Measurements from ENCODE around the gene GNMT. TPM values are rescaled to one million over a fixed set of nuclear protein-coding genes. Genes with fewer than 3 reads are reported as not detected.
"Not testable (repeated sequence)": the region's sequence is repeated elsewhere in the genome, so short reads cannot be mapped to it uniquely, and the experiment has no call there.

Gene GNMT
- total RNA-seq, 1 donor from 2014 or later, result not detected

DNA sequence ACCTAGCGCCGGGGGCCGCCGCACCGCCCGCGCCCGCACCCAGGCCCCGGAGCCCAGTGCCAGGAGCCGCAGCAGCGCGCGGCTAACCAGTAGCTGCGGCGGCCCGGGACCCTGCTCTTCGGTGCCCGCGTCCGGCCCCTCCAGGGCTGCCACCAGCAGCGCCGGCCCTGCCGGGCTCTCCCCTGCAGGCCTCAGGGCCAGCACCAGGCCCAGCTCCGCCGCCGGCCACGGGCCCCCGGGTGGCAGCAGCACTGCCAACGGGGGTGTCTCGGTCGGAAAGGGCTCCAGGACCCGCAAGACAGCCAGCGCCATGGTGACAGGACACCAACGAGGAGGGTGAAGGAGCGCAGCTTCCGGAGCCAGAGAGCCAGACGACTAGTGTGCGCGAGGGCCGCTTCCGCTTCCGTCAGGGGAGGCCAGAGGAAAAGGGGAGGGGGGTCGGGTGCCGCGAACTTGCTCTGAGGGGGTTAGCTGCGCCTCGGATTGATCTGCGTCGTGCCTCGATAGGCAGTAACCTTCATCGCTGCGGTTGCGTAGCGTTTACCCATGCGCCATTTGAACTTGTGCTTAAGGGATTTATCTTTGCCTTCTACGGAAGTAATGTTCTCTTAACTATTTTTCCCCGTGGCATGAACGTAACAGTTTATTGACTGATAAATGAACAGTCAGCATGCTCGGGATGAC, 18.4 kb downstream of the GNMT start, which contains the start of gene PEX6:
PEX6 (minus strand) TSS at position 343 of the 684 bp plus-strand sequence; CDS start at position 312, 31 bp downstream.
- peak; percentile 86 for ATAC-seq

DNA sequence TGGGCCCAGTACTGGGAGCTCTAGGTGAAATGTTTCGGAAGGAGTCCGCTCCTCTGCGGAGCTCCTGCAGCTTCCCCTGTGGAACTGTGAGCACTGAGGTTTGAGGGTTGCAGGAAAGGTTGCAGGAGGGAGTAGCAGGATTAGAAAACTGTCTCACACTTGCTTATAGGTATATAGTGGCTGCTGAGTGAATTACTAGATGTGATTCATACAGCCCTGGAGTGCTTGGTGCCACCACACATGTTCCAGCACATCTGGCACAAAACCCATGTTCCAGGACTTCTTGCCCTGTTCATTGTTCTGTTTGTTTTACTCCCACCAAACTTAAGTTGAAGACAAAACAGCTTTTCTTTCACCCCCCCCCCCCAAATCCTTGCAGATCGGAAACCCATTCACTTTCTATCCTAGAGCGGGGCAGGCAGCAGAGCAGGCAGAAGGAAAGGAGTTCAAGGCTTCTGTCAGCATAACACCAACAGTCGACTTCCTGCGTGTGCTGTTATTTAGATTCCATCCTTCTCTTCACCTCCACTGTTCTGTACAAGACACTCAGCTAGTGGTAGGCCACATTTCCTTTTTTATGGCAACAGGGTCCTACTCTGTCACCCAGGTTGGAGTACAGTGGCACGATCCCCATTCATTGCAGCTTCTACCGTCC, 19.1 kb downstream of the GNMT start:
- peak; percentile 57 for ATAC-seq

DNA sequence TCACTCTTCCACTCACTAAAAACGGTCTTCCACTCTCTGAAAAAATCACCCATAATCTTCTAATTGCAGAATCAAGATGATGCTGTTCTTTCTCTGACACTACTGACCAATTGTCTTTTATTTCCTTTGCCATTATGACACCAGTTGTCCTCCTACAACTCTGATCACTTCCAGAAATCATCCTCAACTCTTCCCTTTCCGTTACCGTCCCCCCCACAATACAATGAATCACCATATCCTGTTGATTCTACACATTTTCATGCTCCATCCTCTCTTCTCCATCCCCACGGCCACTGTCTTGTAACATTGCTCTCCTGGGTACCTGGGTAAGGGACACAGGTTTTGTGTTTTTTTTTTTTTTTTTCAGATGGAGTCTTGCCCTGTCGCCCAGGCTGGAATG, 21.3 kb downstream of the GNMT start:
- ATAC-seq, result no peak

DNA sequence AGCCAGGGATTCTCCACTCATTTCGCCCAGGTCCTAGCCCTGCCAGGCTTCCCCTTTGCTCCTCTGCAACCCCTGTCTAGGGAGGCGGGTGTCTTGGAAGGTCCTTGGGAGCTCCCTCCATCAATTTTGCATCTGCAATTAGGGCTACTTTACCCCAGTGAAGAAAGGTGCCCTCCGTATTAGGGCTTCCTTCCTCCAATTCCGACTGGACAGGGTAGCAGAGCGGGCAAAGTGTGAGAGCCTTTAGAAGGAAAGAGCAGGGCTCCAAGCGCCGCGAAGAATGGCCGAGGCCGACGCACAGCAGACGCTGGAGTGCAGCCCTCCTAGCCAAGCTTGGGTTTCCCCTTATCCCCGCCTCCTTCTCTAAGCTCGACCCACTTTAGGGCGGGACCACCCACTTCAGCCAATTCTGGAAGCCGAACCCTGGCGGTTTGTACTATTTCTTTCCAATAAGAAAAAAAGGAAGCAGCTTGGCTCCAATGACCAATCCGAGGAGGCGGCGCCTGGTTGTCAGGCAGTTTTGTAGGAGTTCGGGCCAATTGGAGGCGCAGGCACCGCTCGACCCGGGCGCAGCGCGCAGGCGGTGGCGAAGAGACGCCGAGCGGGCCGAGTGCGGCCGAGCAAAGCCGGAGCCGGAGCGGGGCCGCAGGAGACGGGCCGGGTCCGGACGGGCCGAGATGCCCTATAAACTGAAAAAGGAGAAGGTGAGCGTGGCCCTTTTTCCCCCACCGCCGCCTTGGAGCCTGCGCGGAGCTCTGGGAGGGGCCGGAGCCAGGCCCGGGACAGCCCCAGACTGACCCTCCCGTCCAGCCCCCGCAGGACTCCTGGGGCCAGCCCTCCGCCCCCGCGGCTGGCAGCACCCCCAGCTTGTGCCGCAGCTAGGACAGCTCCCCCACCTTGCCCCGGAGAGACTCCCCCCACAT, 23.7 kb downstream of the GNMT start, which contains the start of gene PPP2R5D:
PPP2R5D (plus strand) TSS at position 570 of the 923 bp plus-strand sequence; CDS start at position 678, 108 bp downstream.
- ATAC-seq, result peak; percentile 94

DNA sequence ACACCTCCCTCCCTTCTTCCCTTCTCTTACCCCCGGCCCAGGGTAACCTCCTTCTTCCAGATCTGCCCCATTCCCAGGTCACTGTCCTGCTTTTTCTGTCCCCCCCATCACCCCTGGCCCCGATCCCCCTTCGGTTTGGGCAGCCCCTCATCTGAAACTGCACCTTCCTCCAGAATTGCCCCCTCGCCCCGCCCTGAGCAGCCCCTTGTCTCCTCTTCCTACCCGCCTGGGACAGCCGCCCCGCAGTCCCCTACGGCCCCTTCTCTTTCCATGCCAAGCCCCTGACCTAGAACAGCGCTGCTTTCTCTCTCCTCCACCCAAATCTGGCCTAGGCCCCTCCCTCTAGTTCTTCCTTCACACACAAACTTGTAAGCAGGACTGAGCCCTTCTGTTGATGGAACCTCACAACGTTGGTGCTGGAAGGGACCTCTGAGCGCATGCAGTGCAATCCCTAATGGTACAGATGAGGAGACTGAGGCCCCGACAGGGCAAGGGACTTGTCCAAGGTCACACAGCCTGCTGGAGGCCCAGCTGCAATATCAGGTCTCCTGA, 24.4 kb downstream of the GNMT start:
- ATAC-seq, result peak; percentile 0

DNA sequence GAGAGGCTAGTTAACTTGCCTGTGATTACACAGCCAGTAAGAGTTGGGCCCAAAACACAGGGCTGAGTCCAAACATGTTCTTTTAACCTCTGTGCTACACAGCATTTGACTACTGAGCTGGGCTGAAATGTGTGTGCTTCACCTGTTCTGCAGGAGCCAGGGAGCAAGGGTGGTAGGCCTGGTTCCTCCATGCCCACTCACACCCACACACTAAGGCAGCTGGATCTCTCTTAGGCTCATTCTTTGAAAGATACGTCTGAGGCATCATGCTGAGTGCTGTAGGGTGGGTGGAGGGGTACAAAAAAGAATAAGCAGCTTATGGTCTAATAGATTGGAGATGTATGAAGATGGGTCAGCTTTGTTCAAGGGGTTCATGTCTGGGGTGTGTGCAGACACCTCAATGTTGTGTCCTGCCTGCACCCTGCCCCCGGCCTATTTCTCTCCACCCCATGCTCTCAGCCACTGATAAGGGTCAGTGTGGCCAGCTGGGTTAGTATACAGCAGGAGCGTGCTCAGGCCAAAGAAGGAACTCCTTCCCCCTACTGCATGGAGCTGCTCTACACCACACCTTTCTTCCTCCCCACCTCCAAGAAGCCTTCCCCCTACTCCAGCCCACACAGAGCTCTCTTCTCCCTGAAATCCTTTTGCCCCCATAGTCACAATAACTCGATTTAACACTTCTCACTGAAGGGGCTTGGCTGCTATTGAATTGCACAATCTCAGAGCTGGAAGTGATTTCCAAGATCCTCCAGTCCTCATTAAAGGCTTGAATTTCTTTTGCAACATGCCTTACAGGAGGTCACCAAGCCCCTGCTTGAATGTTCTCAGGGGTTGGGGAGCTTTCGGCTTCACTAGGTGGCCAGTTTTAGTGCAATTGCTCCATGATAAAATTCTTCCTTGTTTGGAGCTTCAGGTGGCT, 27.2 kb downstream of the GNMT start:
- no peak for ATAC-seq

DNA sequence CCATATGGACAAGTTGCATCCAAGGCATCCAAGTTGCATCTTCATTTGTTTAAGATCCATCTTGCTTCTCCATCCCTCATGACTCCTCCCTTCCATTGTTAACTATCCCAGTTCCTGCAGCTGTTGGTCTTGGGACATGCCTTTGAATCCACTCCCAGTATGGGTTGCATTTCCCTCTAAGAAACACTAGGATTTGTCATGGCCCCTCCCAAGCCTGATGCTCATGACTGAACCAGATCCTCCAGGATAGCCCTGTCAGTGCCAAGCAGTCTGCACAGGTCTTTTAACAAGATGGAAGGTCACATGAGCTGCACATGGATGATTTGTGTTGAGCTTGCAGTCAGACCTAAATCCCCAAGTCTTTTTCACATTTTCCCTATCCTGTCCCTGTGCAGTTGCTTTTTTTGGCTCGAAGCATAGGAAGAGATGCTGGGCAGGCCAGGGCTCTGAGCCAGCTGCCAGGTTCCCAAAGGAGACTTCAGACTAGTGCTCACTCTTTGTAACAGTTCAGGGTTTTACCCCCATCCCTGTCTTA, 28.0 kb downstream of the GNMT start:
- no peak for ATAC-seq

DNA sequence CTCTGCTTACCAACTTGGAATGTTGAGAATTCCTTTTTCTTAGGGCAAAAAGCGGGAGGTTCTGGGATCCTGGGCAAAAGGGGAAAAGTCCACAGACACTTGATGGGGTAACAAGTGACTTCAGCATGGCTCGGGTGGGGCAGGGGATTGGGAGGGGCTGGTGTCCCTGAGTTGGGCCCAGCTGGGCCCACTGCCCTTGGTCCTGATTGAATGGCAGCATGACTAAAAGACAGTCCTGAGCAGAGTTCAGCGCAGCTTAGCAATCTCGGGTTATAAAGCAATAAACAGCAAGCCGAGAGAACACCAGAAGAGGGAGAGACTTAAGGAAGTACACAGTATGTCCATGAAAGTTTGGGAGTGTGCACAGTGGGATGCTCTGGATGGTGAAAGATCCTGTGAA, 29.4 kb downstream of the GNMT start:
- ATAC-seq, result no peak

DNA sequence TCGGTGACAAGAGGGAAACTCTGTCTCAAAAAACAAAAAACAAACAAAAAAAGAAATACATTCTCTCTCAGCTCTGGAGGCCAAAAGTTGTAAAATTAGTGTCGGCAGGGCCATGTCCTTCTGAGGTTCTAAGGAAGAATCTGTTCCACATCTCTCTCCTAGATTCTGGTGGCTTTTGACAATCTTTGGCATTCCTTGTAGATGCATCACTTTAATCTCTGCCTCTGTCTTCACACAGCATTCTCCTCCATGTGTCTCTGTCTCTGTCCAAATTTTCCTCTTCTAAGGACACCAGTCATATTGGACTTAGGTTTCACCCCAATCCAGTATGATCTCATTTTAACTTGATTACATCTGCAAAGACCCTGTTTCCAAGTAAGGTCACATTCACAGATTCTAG, 32.9 kb downstream of the GNMT start:
- ATAC-seq, result no peak

DNA sequence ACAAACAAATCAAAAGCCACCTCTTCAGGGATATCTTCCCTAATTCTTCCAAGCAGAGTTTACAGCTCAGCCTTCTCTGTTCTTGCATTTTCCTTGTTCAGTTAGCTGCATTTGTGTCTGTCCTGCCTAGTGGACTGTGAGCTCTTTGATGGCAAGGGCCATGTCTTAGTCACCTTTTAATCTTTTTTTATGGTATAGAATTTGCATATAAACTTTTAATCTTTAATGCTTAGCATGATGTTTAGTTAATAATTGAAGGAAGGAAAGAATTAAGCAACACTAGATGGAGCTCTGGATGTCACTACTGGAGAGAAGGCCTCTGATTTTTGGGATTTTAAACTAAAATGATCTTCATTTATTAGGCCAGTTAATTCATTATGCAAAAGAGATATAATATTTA, 36.0 kb downstream of the GNMT start:
- ATAC-seq, result no peak

DNA sequence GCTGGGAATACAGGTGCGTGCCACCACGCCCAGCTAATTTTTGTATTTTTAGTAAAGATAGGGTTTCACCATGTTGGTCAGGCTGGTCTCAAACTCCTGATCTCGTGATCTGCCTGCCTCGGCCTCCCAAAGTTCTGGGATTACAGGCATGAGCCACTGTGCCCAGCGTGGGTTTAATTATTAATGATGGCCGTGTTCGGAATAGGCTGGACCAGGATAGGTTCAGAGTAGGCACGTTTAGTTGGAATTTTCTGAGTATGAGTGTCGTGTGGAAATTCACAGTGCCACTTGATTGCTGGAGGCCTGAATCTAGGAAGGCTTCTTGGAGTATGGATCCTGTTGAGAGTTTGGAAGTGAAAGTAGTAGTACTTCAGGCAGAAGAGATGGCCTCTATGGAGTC, 37.7 kb downstream of the GNMT start:
- ATAC-seq, result not testable (repeated sequence)

DNA sequence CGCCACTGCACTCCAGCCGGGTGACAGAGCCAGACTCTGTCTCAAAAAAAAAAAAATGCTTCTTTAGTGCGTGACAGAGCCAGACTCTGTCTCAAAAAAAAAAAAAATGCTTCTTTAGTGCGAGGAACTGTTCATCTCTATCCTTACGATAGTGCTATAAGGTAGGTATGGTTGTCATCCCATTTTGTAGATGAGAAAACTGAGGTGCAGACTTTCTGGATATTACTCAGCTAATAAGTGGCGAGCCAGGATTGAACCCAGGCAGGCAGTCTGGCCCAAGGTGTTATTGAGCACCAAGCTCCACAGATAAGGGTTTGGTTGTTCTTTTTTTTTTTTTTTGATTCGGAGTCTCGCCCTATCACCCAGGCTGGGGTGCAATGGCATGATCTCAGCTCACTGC, 41.3 kb downstream of the GNMT start:
- ATAC-seq, result no peak

DNA sequence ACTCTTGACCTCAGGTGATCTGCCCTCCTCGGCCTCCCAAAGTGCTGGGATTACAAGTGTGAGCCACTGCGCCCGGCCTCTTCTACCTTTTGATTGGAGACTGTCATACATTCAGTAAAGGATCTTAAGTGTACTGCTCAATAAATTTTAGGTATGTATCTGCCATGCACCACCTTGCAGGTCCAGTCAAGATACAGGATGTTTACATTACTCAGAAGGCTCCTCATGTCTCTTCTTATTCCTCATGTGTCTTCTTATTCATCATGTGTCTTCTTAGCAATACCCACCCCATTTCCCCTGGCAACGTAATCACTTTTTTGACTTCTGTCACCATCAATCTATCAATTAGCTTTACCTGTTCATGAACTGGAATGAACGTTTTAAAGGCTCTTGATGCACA, 45.3 kb downstream of the GNMT start:
- no peak for ATAC-seq

DNA sequence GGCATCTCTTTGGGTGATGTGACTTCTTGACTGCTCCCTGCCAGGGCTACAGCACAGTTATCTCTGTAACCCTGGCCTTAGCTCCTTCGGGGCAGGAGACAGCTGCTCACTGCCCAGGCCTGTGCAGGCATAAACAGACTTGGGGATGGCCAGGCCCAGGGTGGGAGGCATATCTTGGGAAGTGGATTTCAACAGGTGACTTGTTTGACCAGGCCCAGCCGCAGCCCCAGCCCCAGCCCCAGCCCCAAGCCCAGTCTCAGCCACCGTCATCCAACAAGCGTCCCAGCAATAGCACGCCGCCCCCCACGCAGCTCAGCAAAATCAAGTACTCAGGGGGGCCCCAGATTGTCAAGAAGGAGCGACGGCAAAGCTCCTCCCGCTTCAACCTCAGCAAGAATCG, 45.7 kb downstream of the GNMT start:
- ATAC-seq, result no peak

DNA sequence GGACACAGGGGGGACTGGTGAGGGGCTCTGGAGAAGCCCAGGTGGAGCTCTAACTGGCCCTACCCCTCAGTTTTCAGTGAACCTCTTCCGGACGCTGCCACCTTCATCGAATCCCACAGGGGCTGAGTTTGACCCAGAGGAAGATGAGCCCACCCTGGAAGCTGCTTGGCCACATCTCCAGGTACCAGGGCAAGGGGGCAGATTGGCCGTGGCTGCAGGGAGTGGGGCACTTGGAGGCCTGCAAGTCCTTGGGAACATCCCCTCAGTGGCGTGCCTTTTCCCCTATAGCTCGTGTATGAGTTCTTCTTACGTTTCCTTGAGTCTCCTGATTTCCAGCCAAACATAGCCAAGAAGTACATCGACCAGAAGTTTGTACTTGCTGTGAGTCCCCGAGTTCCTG, 46.6 kb downstream of the GNMT start:
- no peak for ATAC-seq

DNA sequence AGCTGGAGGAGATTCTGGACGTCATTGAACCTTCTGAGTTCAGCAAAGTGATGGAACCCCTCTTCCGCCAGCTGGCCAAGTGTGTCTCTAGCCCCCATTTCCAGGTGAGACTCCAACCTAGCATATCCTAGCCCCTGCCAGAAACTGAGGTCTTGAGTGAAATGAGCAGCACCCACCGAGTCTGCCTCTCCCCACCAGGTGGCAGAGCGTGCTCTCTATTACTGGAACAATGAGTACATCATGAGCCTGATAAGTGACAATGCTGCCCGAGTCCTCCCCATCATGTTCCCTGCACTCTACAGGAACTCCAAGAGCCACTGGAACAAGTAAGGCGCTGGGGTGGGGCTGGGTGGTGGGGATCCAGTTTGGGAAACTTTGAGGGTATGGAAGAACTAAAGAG, 48.6 kb downstream of the GNMT start:
- ATAC-seq, result no peak

DNA sequence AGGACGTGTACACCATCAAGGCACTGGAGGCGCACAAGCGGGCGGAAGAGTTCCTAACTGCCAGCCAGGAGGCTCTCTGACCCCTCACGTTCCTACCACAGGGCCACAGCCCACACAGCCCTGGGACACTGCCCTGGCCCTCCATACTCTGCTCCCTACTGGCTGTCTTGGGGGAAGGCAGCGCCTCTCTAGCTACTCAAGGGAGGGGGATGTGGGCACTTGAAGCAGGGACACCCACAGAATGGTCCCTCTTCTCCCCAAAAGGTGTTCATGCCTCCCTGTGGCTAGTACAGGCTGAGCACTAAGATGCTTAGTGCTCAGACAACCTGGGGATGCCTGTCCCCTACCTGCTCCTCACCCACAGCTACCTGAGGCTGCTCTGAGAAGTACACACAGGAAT, 50.7 kb downstream of the GNMT start:
- no peak for ATAC-seq

DNA sequence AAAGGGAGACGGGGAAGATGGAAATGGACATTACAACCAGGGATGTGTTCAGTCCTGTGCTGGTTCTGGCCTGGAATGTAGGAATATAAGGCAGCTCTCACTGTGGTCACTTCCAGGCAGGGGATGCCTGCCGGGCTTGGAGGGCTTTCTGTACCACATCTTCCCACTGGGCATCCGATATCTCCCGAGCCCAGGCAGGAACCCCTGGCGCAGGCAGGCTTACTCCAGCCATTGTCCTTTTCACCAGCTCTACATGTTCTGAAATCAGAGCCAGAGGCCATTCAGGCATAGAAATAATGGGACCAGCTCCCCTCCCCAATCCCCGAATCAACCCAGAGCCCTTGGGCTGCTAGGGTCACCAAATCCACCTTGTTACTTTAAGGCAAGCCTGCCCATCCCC, 51.8 kb downstream of the GNMT start:
- no peak for ATAC-seq

DNA sequence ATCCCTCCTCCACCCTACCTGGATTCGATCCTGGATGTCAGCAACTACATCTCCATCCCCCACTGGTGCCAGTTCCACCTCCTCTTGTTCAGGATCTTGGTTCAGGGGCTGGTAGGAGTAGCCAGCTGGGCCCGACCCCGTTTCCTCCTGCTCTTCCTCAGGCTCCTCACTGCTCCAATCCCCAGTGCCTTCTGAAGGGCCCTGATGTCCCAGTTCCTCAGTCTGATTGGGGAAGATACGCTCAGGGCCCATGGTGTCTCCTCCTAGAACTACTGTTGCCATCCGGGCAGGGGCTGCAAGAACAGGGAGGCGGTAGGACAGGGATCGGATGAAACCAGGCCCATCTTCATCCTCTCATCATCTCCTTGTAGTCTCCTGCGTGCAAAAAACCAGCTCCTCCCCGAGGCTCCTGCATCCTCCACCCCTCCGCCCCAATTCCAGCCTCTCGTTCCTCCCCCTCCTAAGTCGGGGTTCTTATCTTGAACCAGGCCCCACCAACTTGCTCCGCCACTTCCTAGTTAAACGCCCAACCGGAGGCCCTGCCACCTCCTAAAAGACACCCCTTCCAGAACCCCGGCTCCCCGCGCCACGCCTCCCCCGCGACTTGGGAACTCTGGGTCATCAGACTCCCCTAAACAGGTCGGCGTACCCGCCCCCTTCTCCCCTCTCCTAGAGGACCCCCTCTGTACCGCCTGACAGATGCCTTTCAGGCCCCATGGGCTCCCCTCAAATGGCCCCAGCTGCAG, 52.7 kb downstream of the GNMT start:
- ATAC-seq, result no peak

All from esophagus mucosa (tissue), 1 donor.